ENCODE data around the gene LSS. TPM values are rescaled to one million over a fixed set of nuclear protein-coding genes. Genes with fewer than 3 reads are reported as not detected.

LSS gene
- total RNA-seq, 1 donor from 2014 or later = 58.3 TPM

DNA sequence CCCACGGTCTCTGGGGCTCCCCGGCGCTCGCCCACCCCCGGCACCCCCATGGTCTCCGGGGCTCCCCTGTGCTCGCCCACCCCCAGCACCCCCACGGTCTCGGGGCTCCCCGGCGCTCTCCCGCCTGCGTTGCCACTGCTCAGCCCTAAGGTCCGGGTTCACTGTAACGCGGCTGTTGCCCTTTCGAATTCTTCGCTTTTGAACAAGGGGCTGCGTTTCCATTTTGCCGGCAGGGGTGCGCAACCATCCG lies 68.0 kb downstream of the LSS start:
- intact Hi-C loops (cut with micrococcal nuclease) = no loop called here
- ATAC-seq (no peak), DNase-seq (no peak)

DNA sequence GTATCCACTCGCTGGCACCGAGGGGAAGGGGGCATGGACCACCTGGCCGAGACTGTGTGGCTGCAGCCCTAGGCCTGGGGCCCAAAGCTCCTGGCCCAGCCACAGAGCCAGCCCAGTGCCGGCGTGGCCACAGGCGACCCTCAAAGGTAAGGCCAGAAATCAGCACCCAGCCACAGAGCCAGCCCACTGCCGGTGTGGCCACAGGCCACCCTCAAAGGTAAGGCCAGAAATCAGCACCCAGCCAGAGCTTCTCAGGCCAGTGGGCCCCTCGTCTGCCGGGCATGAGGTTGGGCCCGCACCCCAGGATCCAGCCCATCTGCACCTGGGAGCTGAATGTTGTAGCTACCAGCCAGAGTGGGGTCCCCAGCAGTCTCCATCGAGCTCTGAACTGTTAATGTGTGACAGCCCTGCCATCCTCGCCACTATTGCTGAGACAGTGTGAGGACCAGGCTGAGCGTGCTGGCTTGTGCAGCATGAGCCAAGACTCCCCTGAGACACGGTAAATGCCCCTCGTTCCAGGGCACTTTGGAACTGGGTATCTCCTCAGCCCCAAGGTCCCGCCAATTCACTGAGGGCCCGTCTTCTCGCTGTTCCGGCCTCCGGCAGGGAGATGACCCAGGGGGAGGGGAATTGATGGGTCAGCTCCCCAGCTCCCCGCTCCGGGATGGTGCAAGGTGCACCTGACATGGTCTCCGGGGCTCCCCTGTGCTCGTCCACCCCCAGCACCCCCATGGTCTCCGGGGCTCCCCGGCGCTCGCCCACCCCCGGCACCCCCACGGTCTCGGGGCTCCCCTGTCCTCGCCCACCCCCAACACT lies 68.5 kb downstream of the LSS start:
- intact Hi-C loops (cut with micrococcal nuclease) = no loop called here
- ATAC-seq (no peak), DNase-seq (peak; percentile 15)

- ATAC-seq = no peak
- intact Hi-C loops (cut with micrococcal nuclease) = no loop called here
Observed at GRCh38 chr21:46159390-46159789, 69.2 kb downstream of the LSS start.

DNA sequence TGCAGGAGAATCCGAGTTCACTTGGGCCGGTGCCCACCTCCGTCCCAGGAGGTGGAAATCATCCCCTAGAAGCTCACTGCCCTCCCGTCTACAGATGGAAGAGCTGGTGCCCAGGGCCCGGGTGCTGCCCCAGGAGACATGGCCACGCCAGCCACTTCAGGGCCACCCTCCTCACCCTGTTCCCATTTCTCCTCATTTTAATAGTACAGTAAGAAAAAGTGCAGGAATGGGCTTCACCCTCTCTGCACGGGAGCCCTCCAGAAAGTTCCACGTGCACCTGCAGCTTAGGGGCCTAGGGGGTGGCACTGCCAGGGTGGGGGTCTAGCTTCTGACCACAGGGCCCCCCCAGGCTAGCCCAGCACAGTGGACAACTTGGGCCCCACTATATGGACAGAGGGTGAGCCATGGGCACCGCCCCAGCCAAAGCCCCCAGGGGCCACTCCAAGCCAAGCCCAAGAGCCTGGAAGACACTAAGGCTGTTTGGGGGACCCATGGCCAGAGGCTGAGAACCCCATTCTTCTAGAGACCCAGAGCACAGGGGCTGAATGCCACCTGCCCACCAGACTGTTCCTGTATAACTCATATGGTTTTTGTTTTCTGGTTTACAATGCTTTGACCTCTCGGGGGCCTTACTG lies 69.8 kb downstream of the LSS start:
- no peak for ATAC-seq
- peak; percentile 23 for DNase-seq
- intact Hi-C loops (cut with micrococcal nuclease) = no loop called here

More at GRCh38 chr21:46159390-46159789, 69.2 kb downstream of the LSS start:
- no peak for DNase-seq

DNA sequence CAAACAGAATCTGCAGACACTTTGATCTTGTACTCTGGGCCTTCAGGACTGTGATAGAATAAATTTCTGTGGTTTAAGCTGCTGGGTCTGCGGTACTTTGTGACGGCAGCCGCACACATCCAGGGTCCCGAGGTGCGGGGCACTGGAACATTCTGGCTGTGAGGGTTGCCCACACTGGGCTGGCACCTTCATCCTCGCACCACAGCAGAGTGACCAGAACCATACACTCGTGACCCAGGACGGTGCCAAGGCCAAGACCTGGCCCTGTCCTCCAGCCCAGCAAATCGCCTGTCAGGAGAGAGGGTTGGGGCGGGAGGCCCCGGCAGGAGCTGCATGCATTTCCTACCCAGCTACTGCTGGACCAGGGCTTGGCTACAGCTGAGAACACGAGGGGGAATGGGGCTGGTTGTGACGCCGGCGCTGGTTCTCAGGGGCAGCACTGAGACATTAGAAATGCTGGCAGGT lies 70.6 kb downstream of the LSS start:
- DNase-seq = peak; percentile 16
- ATAC-seq = no peak
- intact Hi-C loops (cut with micrococcal nuclease) = no loop called here

DNA sequence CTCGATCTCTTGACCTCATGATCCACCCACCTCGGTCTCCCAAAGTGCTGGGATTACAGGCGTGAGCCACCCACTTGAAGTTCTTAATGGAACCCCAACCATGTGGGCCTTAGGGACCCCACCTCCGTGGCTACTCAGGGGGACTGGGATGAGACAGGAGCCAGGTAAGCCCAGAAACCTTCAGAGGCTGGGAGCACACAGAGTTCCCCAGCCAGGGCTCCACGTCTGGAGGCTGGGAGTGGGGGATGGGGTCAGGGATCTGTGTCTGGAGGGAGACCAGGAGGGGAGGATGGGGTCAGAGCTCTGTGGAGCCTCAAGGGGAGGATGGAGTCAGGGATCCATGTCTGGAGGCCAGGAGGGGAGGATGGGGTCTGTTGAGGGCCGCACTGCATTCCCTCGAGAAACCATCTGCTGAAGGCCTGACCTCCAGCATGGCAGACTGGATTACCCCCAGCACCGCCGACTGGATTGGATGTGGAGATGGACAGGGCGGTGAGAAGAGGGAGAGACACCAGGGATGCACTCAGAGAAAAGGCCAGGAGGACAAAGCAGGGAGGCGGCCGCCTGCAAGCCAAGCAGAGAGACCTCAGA lies 71.1 kb downstream of the LSS start:
- intact Hi-C loops (cut with micrococcal nuclease) = no loop called here
- DNase-seq = no peak
- no peak for ATAC-seq

DNA sequence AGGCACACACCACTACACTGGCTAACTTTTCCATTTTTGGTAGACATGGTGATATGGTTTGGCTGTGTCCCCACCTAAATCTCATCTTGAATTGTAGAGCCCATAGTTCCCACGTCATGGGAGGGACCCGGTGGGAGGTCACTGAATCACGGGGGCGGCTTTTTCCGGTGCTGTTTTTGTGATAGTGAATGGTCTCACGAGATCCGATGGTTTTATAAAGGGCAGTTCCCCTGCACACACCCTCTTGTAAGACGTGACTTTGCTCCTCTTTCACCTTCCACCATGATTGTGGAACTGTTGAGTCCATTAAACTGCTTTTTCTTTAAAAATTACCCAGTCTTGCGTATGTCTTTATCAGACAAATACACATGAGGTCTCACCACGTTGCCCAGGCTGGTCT lies 71.9 kb downstream of the LSS start:
- DNase-seq (no peak), ATAC-seq (no peak)
- intact Hi-C loops (cut with micrococcal nuclease) = no loop called here

GRCh38 chr21:46156378-46156645 lies 72.3 kb downstream of the LSS start:
- intact Hi-C loops (cut with micrococcal nuclease) = no loop called here
- DNase-seq = peak; percentile 21
- no peak for ATAC-seq

DNA sequence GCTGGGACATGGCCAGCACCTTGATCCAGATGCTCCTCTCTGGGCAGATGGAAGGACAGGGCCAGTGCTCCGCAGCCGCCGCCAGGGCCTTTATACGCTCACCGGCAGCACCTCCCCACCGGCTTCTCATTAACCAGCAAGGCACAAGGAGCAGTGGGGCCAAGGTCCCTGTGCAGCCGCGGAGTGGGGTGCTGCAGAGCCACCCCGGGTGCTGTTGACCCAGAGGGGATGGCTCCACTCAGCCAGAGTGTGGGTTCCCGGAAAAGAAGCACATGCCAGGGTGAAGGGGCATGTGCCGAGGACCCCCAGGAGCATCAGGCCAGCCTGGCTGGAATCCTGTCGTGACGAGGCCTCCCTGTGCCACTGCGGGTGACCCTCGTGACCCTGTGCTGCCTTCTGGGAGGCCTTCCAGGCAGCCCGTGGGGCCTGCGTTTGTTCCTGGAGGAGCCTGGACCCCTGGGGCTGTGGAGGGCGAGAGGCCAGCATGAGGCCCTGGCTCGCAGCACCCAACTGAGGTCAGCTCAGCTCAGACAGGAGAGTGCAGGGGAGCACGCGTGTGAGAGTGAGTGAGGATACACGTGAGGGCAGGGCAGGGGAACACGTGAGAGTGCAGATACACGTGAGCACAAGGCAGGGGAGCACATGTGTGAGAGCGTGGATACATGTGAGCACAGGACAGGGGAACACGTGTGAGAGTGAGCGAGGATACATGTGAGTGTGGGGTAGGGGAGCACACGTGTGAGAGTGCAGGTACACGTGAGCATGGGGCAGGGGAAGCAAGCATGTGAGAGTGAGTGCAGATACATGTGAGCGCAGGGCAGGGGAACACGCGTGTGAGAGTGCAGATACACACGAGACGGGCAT lies 72.8 kb downstream of the LSS start, which contains the start of gene FTCD:
TSS of gene FTCD (minus strand) at position 66 of the 864 bp plus-strand sequence. CDS start at position 10, 56 bp downstream.
- ATAC-seq = no peak
- DNase-seq = peak; percentile 22
- intact Hi-C loops (cut with micrococcal nuclease) = no loop called here

- intact Hi-C loops (cut with micrococcal nuclease) = no loop called here
- ATAC-seq (no peak), DNase-seq (peak; percentile 22)
Observed at GRCh38 chr21:46154955-46155513, 73.5 kb downstream of the LSS start.

- peak; percentile 28 for DNase-seq
- no peak for ATAC-seq
- intact Hi-C loops (cut with micrococcal nuclease) = no loop called here
Observed at GRCh38 chr21:46154155-46154954, 74.2 kb downstream of the LSS start.

- peak; percentile 74 for ATAC-seq
- intact Hi-C loops (cut with micrococcal nuclease) = no loop called here
- peak; percentile 77 for DNase-seq
Observed at GRCh38 chr21:46153247-46154154, 75.1 kb downstream of the LSS start.

- intact Hi-C loops (cut with micrococcal nuclease) = no loop called here
- DNase-seq (no peak), ATAC-seq (peak; percentile 44)
Observed at GRCh38 chr21:46152927-46153246, 75.7 kb downstream of the LSS start.

DNA sequence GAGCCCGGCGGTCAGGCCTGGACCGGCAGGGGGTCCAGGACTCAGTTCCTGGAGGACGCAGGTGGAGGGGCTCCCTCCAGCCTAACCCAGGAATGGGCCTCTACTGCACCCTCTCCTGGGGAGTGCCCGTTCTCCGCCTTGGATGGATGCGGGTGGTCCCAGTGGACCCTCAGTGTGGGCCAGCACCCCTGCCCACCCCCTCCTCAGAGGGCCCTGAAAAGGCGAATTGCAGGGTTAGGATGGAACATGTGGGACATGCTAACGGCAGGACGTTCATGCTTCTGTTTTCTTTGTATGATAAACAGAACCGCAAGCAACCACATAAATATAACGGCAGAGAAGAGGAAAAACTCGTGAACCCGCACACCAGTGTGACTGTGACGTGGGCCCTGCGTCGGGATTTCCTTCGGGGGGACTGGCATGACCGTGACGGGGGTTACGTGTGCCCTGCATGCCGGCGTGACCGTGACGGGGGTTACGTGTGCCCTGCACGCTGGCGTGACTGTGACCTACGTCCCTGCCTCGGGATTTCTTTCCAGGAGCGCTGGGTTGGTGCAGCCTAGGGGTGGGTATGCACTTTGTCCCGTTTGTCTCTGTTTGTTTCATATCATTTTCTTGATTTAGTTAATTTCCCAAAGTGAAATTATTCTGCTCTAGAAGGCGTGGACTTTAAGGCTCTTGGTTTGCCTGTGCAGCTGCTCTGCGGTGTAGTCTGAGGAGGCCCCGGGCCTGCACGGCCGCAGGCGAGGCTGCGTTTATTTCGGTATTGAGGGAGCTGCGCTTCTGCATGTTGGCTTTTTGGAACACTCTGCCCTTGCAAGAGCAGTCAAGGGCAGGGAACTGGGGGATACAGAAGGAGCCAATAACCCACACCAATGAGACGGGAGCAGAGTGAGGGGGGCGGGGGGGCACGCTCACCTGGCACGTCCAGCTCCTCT lies 76.3 kb downstream of the LSS start:
- ATAC-seq = peak; percentile 53
- peak; percentile 40 for DNase-seq
- intact Hi-C loops (cut with micrococcal nuclease) = no loop called here

DNA sequence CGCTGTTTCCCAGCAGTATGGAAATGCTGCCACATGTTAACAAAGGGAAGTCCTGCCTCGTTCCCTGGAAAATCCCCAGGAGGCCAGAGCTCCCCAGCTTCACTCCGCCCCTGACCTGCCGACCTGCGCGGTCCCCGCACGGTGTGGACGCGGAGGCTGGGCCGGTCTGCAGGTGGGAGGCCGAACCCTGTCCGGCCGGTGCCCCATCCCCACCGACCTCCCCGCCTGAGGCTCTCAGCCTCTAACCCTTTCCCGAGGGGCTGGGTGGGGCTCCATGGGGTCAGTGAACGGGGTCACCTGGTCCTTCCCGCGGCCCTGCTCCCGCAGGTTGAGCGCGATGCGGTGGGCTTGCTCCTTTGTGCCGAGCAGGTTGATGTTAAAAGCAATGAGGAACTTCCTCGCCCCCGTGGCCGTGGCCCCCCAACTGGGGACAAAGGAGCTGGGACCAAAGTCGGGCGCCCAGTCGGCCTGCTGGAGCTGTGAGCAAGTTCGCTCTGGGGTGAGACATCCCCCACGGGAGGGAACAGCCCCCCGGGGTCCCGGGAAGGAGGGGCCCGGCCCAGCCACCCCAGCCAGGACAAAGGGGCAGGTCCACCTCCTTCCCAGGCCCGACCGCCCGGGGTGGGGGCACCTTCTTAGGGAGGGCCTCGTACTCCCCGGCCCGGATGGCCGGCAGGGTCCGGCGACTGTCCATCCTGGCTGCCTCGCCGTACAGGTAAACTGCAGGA lies 77.1 kb downstream of the LSS start:
- DNase-seq = peak; percentile 31
- intact Hi-C loops (cut with micrococcal nuclease) = no loop called here

DNA sequence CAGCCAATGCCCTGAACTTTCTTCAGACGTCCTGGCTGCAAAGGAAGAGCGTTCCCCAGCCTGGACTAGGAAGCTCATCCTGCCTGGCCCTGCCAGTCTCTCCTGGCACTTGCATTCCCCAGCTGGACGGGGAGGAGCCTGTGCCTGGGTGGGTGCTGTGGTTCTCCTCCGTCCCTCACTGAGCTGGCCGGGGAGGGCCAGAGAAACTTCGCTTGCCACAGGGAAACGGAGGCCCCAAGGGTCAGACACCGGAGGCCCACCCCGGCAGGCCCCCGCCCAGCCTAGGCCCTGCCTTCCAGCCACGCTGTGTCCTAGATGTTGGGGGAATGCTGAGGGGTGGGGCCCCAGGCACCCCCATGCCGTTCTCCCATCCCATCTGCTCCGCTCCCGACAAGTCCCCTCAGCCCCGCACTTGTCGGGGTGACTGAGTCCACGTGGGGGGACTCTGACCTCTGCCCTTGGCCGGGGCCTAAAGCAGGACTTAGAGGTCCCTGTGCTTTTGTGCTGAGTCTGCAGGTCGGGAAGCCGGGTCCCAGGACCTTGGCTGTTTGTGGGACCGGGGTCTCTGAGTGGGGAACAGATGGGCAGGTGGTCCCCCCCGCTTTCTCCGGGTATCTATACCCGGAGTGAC lies 78.0 kb downstream of the LSS start:
- ATAC-seq = no peak
- intact Hi-C loops (cut with micrococcal nuclease) = no loop called here
- peak; percentile 15 for DNase-seq

More for the DNA sequence above, 77.1 kb downstream of the LSS start:
- ATAC-seq = no peak
